SU-DHL-6 (cell line): Measurements from ENCODE around the gene PAX5.

Experiments used
- H2AFZ ChIP-seq: fragments of 200-600 bp; sonication (generic); 2 replicates; pipeline ENCODE4 v1.6.1; 2014; ENCODE audit warnings: low read depth, mild to moderate bottlenecking, moderate library complexity, mixed read lengths, antibody characterized with exemption, low read length; ENCODE audit not compliant: severe bottlenecking
- H3F3A ChIP-seq: fragments of 200-600 bp; shearing (Covaris generic); 2 replicates; pipeline ENCODE4 v1.6.0; 2016; ENCODE audit warnings: antibody characterized with exemption, mild to moderate bottlenecking; ENCODE audit not compliant: insufficient read depth
- H3K27ac ChIP-seq: fragments of 200-600 bp; sonication (generic); 2 replicates; pipeline ENCODE4 v1.5.1; 2016; ENCODE audit warnings: low read depth, mild to moderate bottlenecking, low read length, moderate library complexity, mixed read lengths
- H3K27me3 ChIP-seq: fragments of 200-600 bp; sonication (generic), shearing (Covaris generic); 2 replicates; pipeline ENCODE4 v1.6.0; 2014; ENCODE audit warnings: mild to moderate bottlenecking, low read length
- H3K36me3 ChIP-seq: fragments of 200-600 bp; sonication (generic); 2 replicates; pipeline ENCODE4 v1.6.1; 2014; ENCODE audit warnings: mild to moderate bottlenecking, low read length, mixed read lengths
- H3K4me2 ChIP-seq: fragments of 300-600, 200-600 bp; shearing (Covaris generic), sonication (generic); 2 replicates; pipeline ENCODE4 v1.6.0; 2014; ENCODE audit warnings: low read length, low read depth, mild to moderate bottlenecking; ENCODE audit not compliant: poor library complexity, severe bottlenecking
- H3K4me3 ChIP-seq: fragments of 200-600 bp; sonication (generic); 2 replicates; pipeline ENCODE4 v1.5.1; 2014; ENCODE audit warnings: antibody characterized with exemption, low read length, mild to moderate bottlenecking, mixed read lengths; ENCODE audit not compliant: insufficient read depth, poor library complexity, severe bottlenecking
- H3K79me2 ChIP-seq: fragments of 200-600 bp; sonication (generic); 2 replicates; pipeline ENCODE4 v1.6.1; 2014; ENCODE audit warnings: mild to moderate bottlenecking, low read length, moderate library complexity; ENCODE audit not compliant: insufficient read depth
- H3K9ac ChIP-seq: fragments of 200-600 bp; sonication (generic); 2 replicates; pipeline ENCODE4 v1.7.0; 2014; ENCODE audit warnings: mild to moderate bottlenecking, low read length
- H3K9me2 ChIP-seq: fragments of 200-600 bp; sonication (generic); replicated peaks from 2 replicates; pipeline ENCODE4 v1.6.1; 2014; ENCODE audit warnings: low read length; ENCODE audit not compliant: insufficient read depth
- H3K9me3 ChIP-seq: fragments of 200-600 bp; sonication (generic); 2 replicates; pipeline ENCODE4 v1.6.1; 2014; ENCODE audit warnings: low read length, mixed read lengths; ENCODE audit not compliant: insufficient read depth
- H4K20me1 ChIP-seq: fragments of 200-600 bp; sonication (generic); 2 replicates; pipeline ENCODE4 v1.6.1; 2014; ENCODE audit warnings: low read depth, mild to moderate bottlenecking, antibody characterized with exemption, low read length, moderate library complexity, mixed read lengths
- EZH2phosphoT487 ChIP-seq: fragments of 200-600 bp; sonication (generic), shearing (Covaris generic); conservative IDR thresholded peaks from 2 replicates; pipeline ENCODE4 v1.6.1; 2018; ENCODE audit warnings: mild to moderate bottlenecking, antibody characterized with exemption, low read length, moderate library complexity, mixed read lengths
- TF ChIP-seq, protein P1 (sequence below): fragments of 200-600 bp; sonication (generic); IDR thresholded peaks from one replicate; pipeline ENCODE4 v1.5.1; 2017; ENCODE audit warnings: antibody characterized with exemption, mild to moderate bottlenecking, low read length, moderate library complexity; ENCODE audit not compliant: insufficient read depth, poor library complexity, severe bottlenecking

The PAX5 gene

DNA sequence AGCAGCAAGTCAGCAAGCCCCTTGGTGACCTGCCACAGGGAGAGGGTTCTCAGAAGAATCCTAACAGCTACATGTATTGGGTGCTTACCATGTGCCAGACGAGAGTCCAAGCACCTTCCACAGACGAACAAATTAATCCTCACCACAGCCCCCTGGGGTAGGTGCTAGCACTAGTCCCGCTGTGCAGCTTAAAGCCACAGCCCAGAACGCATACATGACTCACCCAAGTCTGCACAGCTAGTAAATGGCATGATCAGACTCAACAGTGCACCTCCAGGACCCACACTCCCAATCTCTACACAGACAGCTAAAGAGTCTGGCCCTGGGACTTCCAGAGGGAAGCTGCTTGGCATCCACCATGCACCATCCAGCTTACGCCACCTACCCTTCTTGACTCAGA, 111.5 kb downstream of the PAX5 start:
- Histone ChIP-seq H3K4me2 (no peak overlapping the region), H3K4me3 (no peak overlapping the region), H3K9me3 (no peaks in the 10 kb centered on the region), H3K79me2 (peaks cover 6% of the 10 kb centered on the region; the same call in 1 of the 2 replicates), H3F3A (no peaks in the 10 kb centered on the region), H3K9me2 (no peaks in the 10 kb centered on the region), H3K27ac (no peak overlapping the region), H3K36me3 (peaks cover 8% of the 10 kb centered on the region), H3K9ac (no peak overlapping the region), H2AFZ (no peak overlapping the region), H3K27me3 (no peaks in the 10 kb centered on the region), H4K20me1 (no peaks in the 10 kb centered on the region)
- no peak for TF ChIP-seq EZH2phosphoT487
- TF ChIP-seq, protein P1, sequence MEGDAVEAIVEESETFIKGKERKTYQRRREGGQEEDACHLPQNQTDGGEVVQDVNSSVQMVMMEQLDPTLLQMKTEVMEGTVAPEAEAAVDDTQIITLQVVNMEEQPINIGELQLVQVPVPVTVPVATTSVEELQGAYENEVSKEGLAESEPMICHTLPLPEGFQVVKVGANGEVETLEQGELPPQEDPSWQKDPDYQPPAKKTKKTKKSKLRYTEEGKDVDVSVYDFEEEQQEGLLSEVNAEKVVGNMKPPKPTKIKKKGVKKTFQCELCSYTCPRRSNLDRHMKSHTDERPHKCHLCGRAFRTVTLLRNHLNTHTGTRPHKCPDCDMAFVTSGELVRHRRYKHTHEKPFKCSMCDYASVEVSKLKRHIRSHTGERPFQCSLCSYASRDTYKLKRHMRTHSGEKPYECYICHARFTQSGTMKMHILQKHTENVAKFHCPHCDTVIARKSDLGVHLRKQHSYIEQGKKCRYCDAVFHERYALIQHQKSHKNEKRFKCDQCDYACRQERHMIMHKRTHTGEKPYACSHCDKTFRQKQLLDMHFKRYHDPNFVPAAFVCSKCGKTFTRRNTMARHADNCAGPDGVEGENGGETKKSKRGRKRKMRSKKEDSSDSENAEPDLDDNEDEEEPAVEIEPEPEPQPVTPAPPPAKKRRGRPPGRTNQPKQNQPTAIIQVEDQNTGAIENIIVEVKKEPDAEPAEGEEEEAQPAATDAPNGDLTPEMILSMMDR: no peak

DNA sequence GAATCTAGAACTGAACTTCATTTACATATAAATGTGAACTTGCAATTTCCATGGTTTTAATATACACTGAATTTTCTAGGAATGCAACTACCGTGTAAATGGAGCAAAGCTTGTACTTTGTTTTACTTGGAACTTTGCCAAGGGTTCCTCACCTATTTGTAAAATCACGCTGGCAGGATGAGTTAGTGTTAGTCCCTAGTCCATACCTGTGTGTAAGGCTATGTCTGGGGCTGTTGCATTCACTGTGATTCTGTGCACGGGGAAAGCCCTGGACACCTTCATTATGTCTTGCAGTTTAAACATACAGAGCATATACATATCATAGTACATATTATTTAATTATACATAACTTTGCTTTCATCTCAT, 119.9 kb downstream of the PAX5 start:
- no peaks in the 10 kb centered on the region for H3K9me2 ChIP-seq
- no peaks in the 10 kb centered on the region for H3K27me3 ChIP-seq
- no peak overlapping the region for H3K27ac ChIP-seq
- TF ChIP-seq, protein P1: peak; percentile 5
- no peak for TF ChIP-seq EZH2phosphoT487
- no peak overlapping the region for H2AFZ ChIP-seq
- no peak overlapping the region for H3K4me2 ChIP-seq
- peaks cover 3% of the 10 kb centered on the region; the same call in 1 of the 2 replicates for H3K79me2 ChIP-seq
- peaks cover 13% of the 10 kb centered on the region for H3K36me3 ChIP-seq
- no peak overlapping the region for H3K4me3 ChIP-seq
- no peaks in the 10 kb centered on the region for H4K20me1 ChIP-seq
- H3F3A ChIP-seq: peaks cover 7% of the 10 kb centered on the region; the same call in 1 of the 2 replicates
- no peak overlapping the region for H3K9ac ChIP-seq
- H3K9me3 ChIP-seq: no peaks in the 10 kb centered on the region

DNA sequence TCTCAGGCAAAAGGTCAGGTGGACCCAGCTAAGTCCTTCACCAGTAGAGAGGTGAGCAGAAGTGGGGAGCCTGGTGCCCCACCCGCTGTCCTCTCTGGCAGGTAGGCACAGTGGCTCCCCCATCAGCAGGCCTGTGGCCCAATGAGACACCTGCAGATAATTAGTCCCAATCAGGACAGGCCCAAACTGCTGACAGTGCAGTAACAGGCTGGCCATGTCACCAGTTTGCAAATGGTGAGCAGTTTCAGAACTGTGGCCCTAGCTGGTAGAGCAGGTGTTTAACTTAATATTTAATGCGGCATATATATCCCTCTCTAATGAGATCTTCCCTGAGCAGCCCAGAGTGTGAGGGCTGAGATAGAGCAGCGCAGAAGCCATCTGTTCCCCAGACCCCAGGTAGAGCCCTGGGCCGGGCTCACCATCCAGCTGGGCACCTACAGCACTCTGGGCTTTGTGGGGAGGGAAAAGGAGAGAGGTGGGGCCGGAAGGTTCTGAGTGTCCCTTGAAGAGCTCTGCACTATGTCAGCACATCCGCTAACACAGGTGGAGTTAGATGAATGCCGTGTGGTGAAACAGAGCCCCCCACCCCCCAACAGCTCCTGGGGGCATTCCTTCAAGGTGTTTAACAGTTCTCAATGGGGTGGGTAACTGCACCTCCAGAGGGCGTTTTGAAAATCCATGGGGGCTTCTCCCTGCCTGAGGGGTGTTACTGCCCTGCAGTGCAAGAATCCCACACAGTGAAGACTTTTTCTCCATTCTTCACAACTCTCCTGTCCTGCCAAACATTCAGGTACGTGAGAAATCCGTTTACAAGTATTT, 120.5 kb downstream of the PAX5 start:
- no peaks in the 10 kb centered on the region for H4K20me1 ChIP-seq
- H2AFZ ChIP-seq: no peak overlapping the region
- H3K9ac ChIP-seq: no peak overlapping the region
- peaks cover 10% of the 10 kb centered on the region for H3K36me3 ChIP-seq
- no peak overlapping the region for H3K4me3 ChIP-seq
- H3K9me3 ChIP-seq: no peaks in the 10 kb centered on the region
- H3F3A ChIP-seq: peaks cover 7% of the 10 kb centered on the region; the same call in 1 of the 2 replicates
- H3K4me2 ChIP-seq: no peak overlapping the region
- no peak for TF ChIP-seq EZH2phosphoT487
- TF ChIP-seq, protein P1: peak; percentile 23
- H3K27ac ChIP-seq: no peak overlapping the region
- H3K79me2 ChIP-seq: peaks cover 3% of the 10 kb centered on the region; the same call in 1 of the 2 replicates
- no peaks in the 10 kb centered on the region for H3K9me2 ChIP-seq
- H3K27me3 ChIP-seq: no peaks in the 10 kb centered on the region
